ENCODE measurements around the gene DRD2. TPM values are rescaled to one million over a fixed set of nuclear protein-coding genes. Genes with fewer than 3 reads are reported as not detected.

Gene DRD2
- total and polyA plus RNA-seq, 7 experiments from 2014 or later = not detected

GRCh38 chr11:113473983-113474361, 1.2 kb downstream of the DRD2 start:
- Histone ChIP-seq H3K9me3 (ENCODE audit: control insufficient read depth in 2 of 3, low read length in 3 of 3) (no peaks in the 10 kb centered on the region), H3K36me3 (ENCODE audit: control insufficient read depth in 2 of 3, insufficient read depth in 3 of 3, low read length in 3 of 3) (no peaks in the 10 kb centered on the region), H3K27me3 (ENCODE audit: control insufficient read depth in 2 of 2, insufficient read depth in 2 of 2, low read length in 2 of 2) (peaks cover 0 to 9% of the 10 kb centered on the region in 2 donors), H3K27ac (ENCODE audit: low read depth, low read length) (no peak overlapping the region), H3K4me1 (ENCODE audit: control insufficient read depth in 2 of 2, insufficient read depth in 2 of 2, low read length in 2 of 2) (no peaks in the 10 kb centered on the region), H3K4me3 (ENCODE audit: low read length) (no peak overlapping the region)
- Mint-ChIP-seq H3K27me3 (peaks cover 62 to 78% (median 74%) of the 10 kb centered on the region in 5 donors), H3K4me3 (peak overlapping the region in 5 of 10 donors; percentile 15 to 61 (median 42)), H3K9me3 (peaks cover 0 to 14% (median 3%) of the 10 kb centered on the region in 11 donors), H3K4me1 (peaks cover 0 to 17% (median 7%) of the 10 kb centered on the region in 7 donors), H3K36me3 (peaks cover 0 to 8% (median 0%) of the 10 kb centered on the region in 5 donors), H3K27ac (no peak overlapping the region)
- ChIA-PET CTCF (no interaction called here), POLR2A (no interaction called here)
- no peak for ATAC-seq
- intact Hi-C loops (cut with micrococcal nuclease) = no loop called here
- no peak for DNase-seq

- H3K4me3 Mint-ChIP-seq = no peak overlapping the region
- ChIA-PET POLR2A (no interaction called here), CTCF (no interaction called here)
- intact Hi-C loops (cut with micrococcal nuclease) = no loop called here
- no peaks in the 10 kb centered on the region for H3K9me3 ChIP-seq (ENCODE audit: control insufficient read depth in 2 of 3, low read length in 3 of 3)
- H3K9me3 Mint-ChIP-seq = peaks cover 0 to 14% (median 1%) of the 10 kb centered on the region in 11 donors
- no peak overlapping the region for H3K4me3 ChIP-seq (ENCODE audit: low read length)
- H3K27ac ChIP-seq (ENCODE audit: low read depth, low read length) = no peak overlapping the region
- peaks cover 0 to 17% (median 7%) of the 10 kb centered on the region in 7 donors for H3K4me1 Mint-ChIP-seq
- DNase-seq (no peak), ATAC-seq (no peak)
- H3K27ac Mint-ChIP-seq = no peak overlapping the region
- H3K27me3 Mint-ChIP-seq = peaks cover 50 to 66% (median 60%) of the 10 kb centered on the region in 5 donors
- peaks cover 0 to 8% (median 0%) of the 10 kb centered on the region in 5 donors for H3K36me3 Mint-ChIP-seq
- H3K27me3 ChIP-seq (ENCODE audit: control insufficient read depth in 2 of 2, insufficient read depth in 2 of 2, low read length in 2 of 2) = peaks cover 0 to 9% of the 10 kb centered on the region in 2 donors
- H3K4me1 ChIP-seq (ENCODE audit: control insufficient read depth in 2 of 2, insufficient read depth in 2 of 2, low read length in 2 of 2) = no peaks in the 10 kb centered on the region
- no peaks in the 10 kb centered on the region for H3K36me3 ChIP-seq (ENCODE audit: control insufficient read depth in 2 of 3, insufficient read depth in 3 of 3, low read length in 3 of 3)
Observed at GRCh38 chr11:113472471-113472870, 2.7 kb downstream of the DRD2 start.

DNA sequence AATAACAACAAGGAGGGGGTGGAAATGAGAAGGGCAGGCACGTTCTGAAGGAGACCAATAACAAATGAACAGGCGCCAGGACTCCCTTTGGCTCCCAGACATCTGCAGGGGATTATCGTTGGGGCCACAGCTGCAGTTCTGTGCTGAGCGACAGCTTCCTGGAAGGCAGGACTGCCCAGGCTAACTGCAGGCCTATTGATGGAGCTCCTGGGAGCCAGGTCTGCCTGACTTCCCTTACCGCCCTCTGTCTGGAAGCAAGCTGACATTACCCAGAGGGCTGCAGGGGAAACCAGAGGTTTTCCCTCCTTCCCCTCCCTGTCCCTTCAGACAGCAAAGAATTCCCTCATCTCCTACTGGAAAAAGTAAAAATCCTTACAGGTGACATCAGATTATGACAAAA, 5.0 kb downstream of the DRD2 start:
- H3K4me1 Mint-ChIP-seq = peaks cover 0 to 8% (median 4%) of the 10 kb centered on the region in 7 donors
- intact Hi-C loops (cut with micrococcal nuclease) = no loop called here
- no peak for ATAC-seq
- Histone ChIP-seq H3K4me3 (ENCODE audit: low read length) (no peak overlapping the region), H3K4me1 (ENCODE audit: control insufficient read depth in 2 of 2, insufficient read depth in 2 of 2, low read length in 2 of 2) (no peaks in the 10 kb centered on the region), H3K9me3 (ENCODE audit: control insufficient read depth in 2 of 3, low read length in 3 of 3) (no peaks in the 10 kb centered on the region), H3K27ac (ENCODE audit: low read depth, low read length) (no peak overlapping the region), H3K36me3 (ENCODE audit: control insufficient read depth in 2 of 3, insufficient read depth in 3 of 3, low read length in 3 of 3) (no peaks in the 10 kb centered on the region), H3K27me3 (ENCODE audit: control insufficient read depth in 2 of 2, insufficient read depth in 2 of 2, low read length in 2 of 2) (peaks cover 0 to 4% of the 10 kb centered on the region in 2 donors)
- H3K9me3 Mint-ChIP-seq = peaks cover 0 to 14% (median 1%) of the 10 kb centered on the region in 11 donors
- POLR2A ChIA-PET = no interaction called here
- H3K4me3 Mint-ChIP-seq = no peak overlapping the region
- H3K27ac Mint-ChIP-seq = no peak overlapping the region
- CTCF ChIA-PET = no interaction called here
- no peaks in the 10 kb centered on the region for H3K36me3 Mint-ChIP-seq
- DNase-seq = no peak
- peaks cover 35 to 68% (median 47%) of the 10 kb centered on the region in 5 donors for H3K27me3 Mint-ChIP-seq

- Mint-ChIP-seq H3K4me3 (no peak overlapping the region), H3K9me3 (peaks cover 0 to 9% (median 0%) of the 10 kb centered on the region in 11 donors)
- POLR2A ChIA-PET = no interaction called here
Observed at GRCh38 chr11:113468726-113469345, 6.4 kb downstream of the DRD2 start.

GRCh38 chr11:113467545-113467944, 7.7 kb downstream of the DRD2 start:
- Mint-ChIP-seq H3K4me1 (no peaks in the 10 kb centered on the region), H3K36me3 (no peaks in the 10 kb centered on the region), H3K4me3 (no peak overlapping the region), H3K9me3 (peaks cover 0 to 4% (median 0%) of the 10 kb centered on the region in 11 donors), H3K27ac (no peak overlapping the region), H3K27me3 (peaks cover 21 to 61% (median 39%) of the 10 kb centered on the region in 5 donors)
- Histone ChIP-seq H3K36me3 (ENCODE audit: control insufficient read depth in 2 of 3, insufficient read depth in 3 of 3, low read length in 3 of 3) (no peaks in the 10 kb centered on the region), H3K27ac (ENCODE audit: low read depth, low read length) (no peak overlapping the region), H3K4me3 (ENCODE audit: low read length) (no peak overlapping the region), H3K4me1 (ENCODE audit: control insufficient read depth in 2 of 2, insufficient read depth in 2 of 2, low read length in 2 of 2) (no peaks in the 10 kb centered on the region), H3K27me3 (ENCODE audit: control insufficient read depth in 2 of 2, insufficient read depth in 2 of 2, low read length in 2 of 2) (no peaks in the 10 kb centered on the region), H3K9me3 (ENCODE audit: control insufficient read depth in 2 of 3, low read length in 3 of 3) (no peaks in the 10 kb centered on the region)
- DNase-seq (no peak), ATAC-seq (no peak)
- ChIA-PET POLR2A (no interaction called here), CTCF (no interaction called here)
- intact Hi-C loops (cut with micrococcal nuclease) = no loop called here

More at GRCh38 chr11:113468726-113469345, 6.4 kb downstream of the DRD2 start:
- intact Hi-C loops (cut with micrococcal nuclease) = no loop called here
- Histone ChIP-seq H3K27me3 (ENCODE audit: control insufficient read depth in 2 of 2, insufficient read depth in 2 of 2, low read length in 2 of 2) (no peaks in the 10 kb centered on the region), H3K9me3 (ENCODE audit: control insufficient read depth in 2 of 3, low read length in 3 of 3) (no peaks in the 10 kb centered on the region), H3K4me1 (ENCODE audit: control insufficient read depth in 2 of 2, insufficient read depth in 2 of 2, low read length in 2 of 2) (no peaks in the 10 kb centered on the region), H3K36me3 (ENCODE audit: control insufficient read depth in 2 of 3, insufficient read depth in 3 of 3, low read length in 3 of 3) (no peaks in the 10 kb centered on the region), H3K27ac (ENCODE audit: low read depth, low read length) (no peak overlapping the region), H3K4me3 (ENCODE audit: low read length) (no peak overlapping the region)
- ATAC-seq (no peak), DNase-seq (no peak)
- peaks cover 31 to 72% (median 45%) of the 10 kb centered on the region in 5 donors for H3K27me3 Mint-ChIP-seq
- H3K4me1 Mint-ChIP-seq = peaks cover 0 to 3% (median 0%) of the 10 kb centered on the region in 7 donors
- H3K27ac Mint-ChIP-seq = no peak overlapping the region
- H3K36me3 Mint-ChIP-seq = no peaks in the 10 kb centered on the region
- CTCF ChIA-PET = no interaction called here

DNA sequence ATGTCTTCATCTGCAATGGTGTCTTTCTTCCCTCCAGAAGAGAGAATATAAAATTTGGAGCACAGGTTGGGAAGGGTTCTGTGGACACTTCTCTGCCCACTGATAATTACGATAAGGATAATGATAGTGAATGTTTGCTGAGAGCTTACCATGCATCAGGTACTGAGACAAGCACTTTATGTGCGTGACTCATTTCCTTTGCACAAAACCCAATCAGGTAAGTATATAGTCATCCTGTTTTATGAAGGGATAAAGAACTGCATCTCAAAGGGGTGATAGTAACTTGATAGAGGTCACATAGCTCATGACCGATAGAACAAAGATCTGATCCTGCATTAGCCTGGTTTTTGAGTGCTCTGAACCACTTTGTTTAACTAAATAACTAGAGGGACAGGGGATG, 9.4 kb downstream of the DRD2 start:
- Mint-ChIP-seq H3K27ac (no peak overlapping the region), H3K27me3 (peaks cover 16 to 52% (median 30%) of the 10 kb centered on the region in 5 donors)

GRCh38 chr11:113464416-113464815, 10.8 kb downstream of the DRD2 start:
- DNase-seq = no peak
- H3K36me3 Mint-ChIP-seq = no peaks in the 10 kb centered on the region

More for the DNA sequence above, 9.4 kb downstream of the DRD2 start:
- H3K36me3 ChIP-seq (ENCODE audit: control insufficient read depth in 2 of 3, insufficient read depth in 3 of 3, low read length in 3 of 3) = no peaks in the 10 kb centered on the region
- intact Hi-C loops (cut with micrococcal nuclease) = no loop called here
- DNase-seq (no peak), ATAC-seq (no peak)
- no peaks in the 10 kb centered on the region for H3K9me3 ChIP-seq (ENCODE audit: control insufficient read depth in 2 of 3, low read length in 3 of 3)
- Mint-ChIP-seq H3K4me1 (no peaks in the 10 kb centered on the region), H3K9me3 (peaks cover 0 to 2% (median 0%) of the 10 kb centered on the region in 11 donors), H3K36me3 (no peaks in the 10 kb centered on the region), H3K4me3 (no peak overlapping the region)
- ChIA-PET CTCF (no interaction called here), POLR2A (no interaction called here)
- no peaks in the 10 kb centered on the region for H3K27me3 ChIP-seq (ENCODE audit: control insufficient read depth in 2 of 2, insufficient read depth in 2 of 2, low read length in 2 of 2)
- H3K27ac ChIP-seq (ENCODE audit: low read depth, low read length) = no peak overlapping the region
- no peak overlapping the region for H3K4me3 ChIP-seq (ENCODE audit: low read length)
- no peaks in the 10 kb centered on the region for H3K4me1 ChIP-seq (ENCODE audit: control insufficient read depth in 2 of 2, insufficient read depth in 2 of 2, low read length in 2 of 2)

More at GRCh38 chr11:113464416-113464815, 10.8 kb downstream of the DRD2 start:
- Histone ChIP-seq H3K9me3 (ENCODE audit: control insufficient read depth in 2 of 3, low read length in 3 of 3) (no peaks in the 10 kb centered on the region), H3K36me3 (ENCODE audit: control insufficient read depth in 2 of 3, insufficient read depth in 3 of 3, low read length in 3 of 3) (no peaks in the 10 kb centered on the region), H3K4me3 (ENCODE audit: low read length) (no peak overlapping the region), H3K4me1 (ENCODE audit: control insufficient read depth in 2 of 2, insufficient read depth in 2 of 2, low read length in 2 of 2) (no peaks in the 10 kb centered on the region), H3K27me3 (ENCODE audit: control insufficient read depth in 2 of 2, insufficient read depth in 2 of 2, low read length in 2 of 2) (no peaks in the 10 kb centered on the region), H3K27ac (ENCODE audit: low read depth, low read length) (no peak overlapping the region)
- CTCF ChIA-PET = no interaction called here
- POLR2A ChIA-PET = no interaction called here
- intact Hi-C loops (cut with micrococcal nuclease) = no loop called here
- Mint-ChIP-seq H3K4me3 (no peak overlapping the region), H3K27ac (no peak overlapping the region), H3K9me3 (peaks cover 0 to 2% (median 0%) of the 10 kb centered on the region in 11 donors), H3K4me1 (no peaks in the 10 kb centered on the region), H3K27me3 (peaks cover 13 to 43% (median 26%) of the 10 kb centered on the region in 5 donors)
- ATAC-seq = no peak

Data from naive thymus-derived CD4-positive, alpha-beta T cell (primary cell).